VCaP (cell line): ENCODE measurements around the gene BMPER.
A peak's percentile ranks its signal among the peaks of the same experiment; 100 is the strongest.

ENCODE experiments used
- H3K27ac ChIP-seq: fragments of 450-650 bp; 2 replicates; pipeline ENCODE4 v1.5.1; 2017
- TF ChIP-seq, protein P1 (sequence below): fragments of 450-650 bp; conservative IDR thresholded peaks from 2 replicates; pipeline ENCODE4 v1.5.1; 2017; ENCODE audit warnings: mild to moderate bottlenecking, moderate library complexity

Gene BMPER

DNA sequence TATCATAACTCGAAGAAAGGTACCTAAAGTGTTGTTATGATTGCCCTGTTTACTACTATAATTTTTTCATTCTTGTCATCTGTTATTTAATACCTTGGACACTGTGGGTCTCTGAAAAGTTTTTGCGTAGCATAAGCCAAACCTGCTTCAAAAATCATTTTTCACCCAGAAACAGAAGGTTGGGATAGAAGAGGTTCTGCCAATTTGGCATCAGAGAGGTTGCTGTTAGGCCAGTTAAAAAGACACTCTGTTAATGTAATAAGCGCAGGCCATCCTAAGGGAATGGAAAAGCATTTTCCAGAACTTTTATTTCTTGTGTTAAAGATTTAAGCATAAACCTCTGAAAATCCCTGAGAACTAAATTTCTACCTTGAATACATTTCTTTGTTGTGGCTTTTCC lies 212.2 kb downstream of the BMPER start:
- TF ChIP-seq, protein P1, sequence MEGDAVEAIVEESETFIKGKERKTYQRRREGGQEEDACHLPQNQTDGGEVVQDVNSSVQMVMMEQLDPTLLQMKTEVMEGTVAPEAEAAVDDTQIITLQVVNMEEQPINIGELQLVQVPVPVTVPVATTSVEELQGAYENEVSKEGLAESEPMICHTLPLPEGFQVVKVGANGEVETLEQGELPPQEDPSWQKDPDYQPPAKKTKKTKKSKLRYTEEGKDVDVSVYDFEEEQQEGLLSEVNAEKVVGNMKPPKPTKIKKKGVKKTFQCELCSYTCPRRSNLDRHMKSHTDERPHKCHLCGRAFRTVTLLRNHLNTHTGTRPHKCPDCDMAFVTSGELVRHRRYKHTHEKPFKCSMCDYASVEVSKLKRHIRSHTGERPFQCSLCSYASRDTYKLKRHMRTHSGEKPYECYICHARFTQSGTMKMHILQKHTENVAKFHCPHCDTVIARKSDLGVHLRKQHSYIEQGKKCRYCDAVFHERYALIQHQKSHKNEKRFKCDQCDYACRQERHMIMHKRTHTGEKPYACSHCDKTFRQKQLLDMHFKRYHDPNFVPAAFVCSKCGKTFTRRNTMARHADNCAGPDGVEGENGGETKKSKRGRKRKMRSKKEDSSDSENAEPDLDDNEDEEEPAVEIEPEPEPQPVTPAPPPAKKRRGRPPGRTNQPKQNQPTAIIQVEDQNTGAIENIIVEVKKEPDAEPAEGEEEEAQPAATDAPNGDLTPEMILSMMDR = no peak
- H3K27ac ChIP-seq = no peak overlapping the region

- TF ChIP-seq, protein P1 = no peak
- no peak overlapping the region for H3K27ac ChIP-seq
Observed at GRCh38 chr7:34121366-34121765, 216.0 kb downstream of the BMPER start.

DNA sequence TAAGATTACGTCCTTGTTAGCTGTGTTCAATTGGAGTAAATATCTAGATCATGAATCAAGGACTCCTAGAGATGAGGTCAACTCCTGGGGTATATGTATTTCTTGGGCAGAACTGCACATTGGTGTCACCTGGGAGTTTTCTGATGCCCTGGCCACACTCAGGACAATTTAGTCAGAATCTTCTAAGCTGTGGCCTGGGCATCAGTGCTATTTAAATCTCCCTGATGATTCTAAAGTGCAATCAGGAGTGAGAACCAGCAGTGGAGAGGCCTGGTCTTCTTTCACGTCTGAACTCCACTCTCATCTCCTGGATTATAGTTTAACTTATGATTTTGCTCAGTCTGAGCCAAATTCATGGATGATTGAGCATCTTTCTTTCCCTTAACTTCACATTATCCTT lies 218.0 kb downstream of the BMPER start:
- TF ChIP-seq, protein P1 = no peak
- no peak overlapping the region for H3K27ac ChIP-seq

- TF ChIP-seq, protein P1 = no peak
- no peak overlapping the region for H3K27ac ChIP-seq
Observed at GRCh38 chr7:34124765-34125164, 219.4 kb downstream of the BMPER start.

DNA sequence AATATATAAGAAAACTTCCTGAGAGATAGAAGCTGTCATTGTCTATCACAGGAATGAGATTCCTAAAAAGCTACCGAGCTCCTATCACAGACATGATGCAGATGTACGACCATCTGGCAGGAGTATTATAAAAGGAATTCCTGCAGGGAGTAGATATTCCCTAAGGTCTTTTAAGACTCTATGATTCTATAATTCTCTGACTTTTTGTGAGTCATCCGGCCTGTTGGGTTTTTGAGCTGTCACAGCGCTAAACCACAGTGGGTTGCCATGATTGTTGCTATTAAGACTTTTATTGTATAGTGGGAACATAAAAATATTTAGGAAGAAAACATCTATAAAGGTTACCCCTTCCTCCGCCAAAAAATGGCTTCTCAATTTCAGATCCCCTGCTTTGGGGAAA lies 223.4 kb downstream of the BMPER start:
- TF ChIP-seq, protein P1 = no peak
- no peak overlapping the region for H3K27ac ChIP-seq

DNA sequence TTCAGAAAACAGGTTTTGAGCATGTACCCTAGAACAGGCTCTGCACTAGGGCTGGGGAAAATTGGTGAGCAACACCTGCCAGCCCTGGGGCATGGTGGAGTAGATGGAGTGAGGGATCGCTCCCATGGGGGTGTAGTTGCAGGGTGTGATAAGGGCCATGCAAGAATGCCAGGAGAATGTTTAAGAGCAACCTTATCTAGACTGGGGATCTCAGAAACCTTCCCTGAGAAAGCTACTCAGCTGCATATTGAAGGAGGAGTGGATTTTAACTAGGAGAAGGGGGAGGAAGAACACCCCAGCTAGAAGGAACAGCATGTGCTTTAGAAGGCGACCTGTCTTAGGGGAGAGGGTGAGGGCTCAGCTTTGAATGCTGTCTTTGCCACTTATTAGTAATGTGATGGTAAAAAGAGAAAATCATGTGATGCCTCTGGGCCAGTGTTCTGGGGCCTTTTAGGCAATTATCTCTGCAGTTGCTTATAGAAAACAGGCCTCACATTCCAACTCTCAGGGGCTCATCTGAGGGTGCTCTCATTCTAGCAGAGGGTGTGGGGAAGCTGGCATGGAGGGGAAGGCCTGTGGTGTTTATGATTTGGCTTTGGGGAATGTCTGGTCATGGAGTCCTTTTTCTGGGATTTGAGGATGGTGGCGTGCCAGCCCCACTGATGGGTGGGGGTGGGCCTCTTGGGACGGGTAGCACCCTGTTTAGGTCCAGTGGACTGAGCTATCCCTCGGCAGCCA lies 225.4 kb downstream of the BMPER start:
- TF ChIP-seq, protein P1 = no peak
- H3K27ac ChIP-seq = peak overlapping the region; percentile 48

- TF ChIP-seq, protein P1 = no peak
- H3K27ac ChIP-seq = peak overlapping the region; percentile 48
Observed at GRCh38 chr7:34131371-34131770, 226.0 kb downstream of the BMPER start.
